ENCODE measurements around the gene ZNF804B. TPM values are rescaled to one million over a fixed set of nuclear protein-coding genes. Genes with fewer than 3 reads are reported as not detected.

The ZNF804B gene
- total RNA-seq, 1 donor from 2014 or later, result not detected

- no peak for TF ChIP-seq CTCF (IDR thresholded peaks at IDR 0.05; ENCODE audit: unreplicated experiment)
- H3K4me3 Mint-ChIP-seq (ENCODE audit: unreplicated experiment), result no peak overlapping the region
- no peak for DNase-seq (ENCODE audit: low spot score)
- H3K27ac Mint-ChIP-seq (ENCODE audit: unreplicated experiment), result no peak overlapping the region
- H3K36me3 Mint-ChIP-seq (ENCODE audit: low read depth, unreplicated experiment), result no peaks in the 10 kb centered on the region
- H3K27me3 Mint-ChIP-seq (ENCODE audit: unreplicated experiment), result no peaks in the 10 kb centered on the region
- no peaks in the 10 kb centered on the region for H3K4me1 Mint-ChIP-seq (ENCODE audit: unreplicated experiment)
- no peaks in the 10 kb centered on the region for H3K9me3 Mint-ChIP-seq (ENCODE audit: unreplicated experiment)
Observed at GRCh38 chr7:89085580-89085979, 326.1 kb downstream of the ZNF804B start.

DNA sequence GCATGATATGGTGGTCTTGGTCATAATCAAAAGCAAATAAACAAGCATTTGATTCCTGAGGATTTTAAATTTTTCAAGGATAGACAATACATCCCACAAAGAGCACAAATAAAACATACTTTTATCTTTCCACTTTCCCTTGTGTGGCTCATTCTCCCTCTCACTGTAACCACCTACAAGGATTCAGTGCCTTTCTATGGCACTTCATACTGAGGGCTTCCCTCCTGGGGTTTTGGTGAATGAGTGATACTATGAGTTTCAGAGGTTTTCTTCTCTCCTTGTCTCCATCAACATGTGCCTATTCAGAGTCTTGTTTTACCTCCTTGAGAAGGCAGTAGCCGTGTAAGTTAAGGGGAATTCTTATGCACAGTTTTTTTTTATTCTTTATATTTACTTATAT lies 332.1 kb downstream of the ZNF804B start:
- TF ChIP-seq CTCF (IDR thresholded peaks at IDR 0.05; ENCODE audit: unreplicated experiment), result no peak
- DNase-seq (ENCODE audit: low spot score), result no peak
- H3K27me3 Mint-ChIP-seq (ENCODE audit: unreplicated experiment), result no peaks in the 10 kb centered on the region
- no peaks in the 10 kb centered on the region for H3K36me3 Mint-ChIP-seq (ENCODE audit: low read depth, unreplicated experiment)
- no peak overlapping the region for H3K27ac Mint-ChIP-seq (ENCODE audit: unreplicated experiment)
- H3K9me3 Mint-ChIP-seq (ENCODE audit: unreplicated experiment), result no peaks in the 10 kb centered on the region
- H3K4me3 Mint-ChIP-seq (ENCODE audit: unreplicated experiment), result no peak overlapping the region
- no peaks in the 10 kb centered on the region for H3K4me1 Mint-ChIP-seq (ENCODE audit: unreplicated experiment)

- Mint-ChIP-seq H3K27ac (ENCODE audit: unreplicated experiment) (no peak overlapping the region), H3K4me1 (ENCODE audit: unreplicated experiment) (no peaks in the 10 kb centered on the region), H3K36me3 (ENCODE audit: low read depth, unreplicated experiment) (no peaks in the 10 kb centered on the region), H3K9me3 (ENCODE audit: unreplicated experiment) (no peaks in the 10 kb centered on the region), H3K27me3 (ENCODE audit: unreplicated experiment) (no peaks in the 10 kb centered on the region), H3K4me3 (ENCODE audit: unreplicated experiment) (no peak overlapping the region)
- no peak for TF ChIP-seq CTCF (IDR thresholded peaks at IDR 0.05; ENCODE audit: unreplicated experiment)
- DNase-seq (ENCODE audit: low spot score), result no peak
Observed at GRCh38 chr7:89094269-89094668, 334.8 kb downstream of the ZNF804B start.

DNA sequence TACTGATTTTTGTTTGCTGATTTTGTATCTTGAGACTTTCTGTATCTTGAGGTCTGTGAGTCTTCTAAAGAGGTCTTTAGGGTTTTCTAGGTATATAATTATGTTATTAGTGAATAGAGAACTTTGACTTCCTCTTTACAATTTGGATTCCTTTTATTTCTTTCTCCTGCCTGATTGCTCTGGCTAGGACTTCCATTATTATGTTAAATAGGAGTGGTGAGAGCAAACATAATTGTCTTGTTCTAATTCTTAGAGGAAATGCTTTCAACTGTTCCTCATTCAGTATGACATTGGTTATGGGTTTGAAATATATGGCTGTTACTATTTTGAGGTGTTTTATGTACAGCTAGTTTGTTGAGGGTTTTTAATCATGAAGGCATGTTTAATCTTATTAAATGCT lies 344.1 kb downstream of the ZNF804B start:
- H3K4me3 Mint-ChIP-seq (ENCODE audit: unreplicated experiment), result no peak overlapping the region
- TF ChIP-seq CTCF (IDR thresholded peaks at IDR 0.05; ENCODE audit: unreplicated experiment), result no peak
- H3K4me1 Mint-ChIP-seq (ENCODE audit: unreplicated experiment), result peaks cover 6% of the 10 kb centered on the region
- H3K27ac Mint-ChIP-seq (ENCODE audit: unreplicated experiment), result no peak overlapping the region
- H3K9me3 Mint-ChIP-seq (ENCODE audit: unreplicated experiment), result no peaks in the 10 kb centered on the region
- H3K27me3 Mint-ChIP-seq (ENCODE audit: unreplicated experiment), result no peaks in the 10 kb centered on the region
- DNase-seq (ENCODE audit: low spot score), result no peak
- no peaks in the 10 kb centered on the region for H3K36me3 Mint-ChIP-seq (ENCODE audit: low read depth, unreplicated experiment)

DNA sequence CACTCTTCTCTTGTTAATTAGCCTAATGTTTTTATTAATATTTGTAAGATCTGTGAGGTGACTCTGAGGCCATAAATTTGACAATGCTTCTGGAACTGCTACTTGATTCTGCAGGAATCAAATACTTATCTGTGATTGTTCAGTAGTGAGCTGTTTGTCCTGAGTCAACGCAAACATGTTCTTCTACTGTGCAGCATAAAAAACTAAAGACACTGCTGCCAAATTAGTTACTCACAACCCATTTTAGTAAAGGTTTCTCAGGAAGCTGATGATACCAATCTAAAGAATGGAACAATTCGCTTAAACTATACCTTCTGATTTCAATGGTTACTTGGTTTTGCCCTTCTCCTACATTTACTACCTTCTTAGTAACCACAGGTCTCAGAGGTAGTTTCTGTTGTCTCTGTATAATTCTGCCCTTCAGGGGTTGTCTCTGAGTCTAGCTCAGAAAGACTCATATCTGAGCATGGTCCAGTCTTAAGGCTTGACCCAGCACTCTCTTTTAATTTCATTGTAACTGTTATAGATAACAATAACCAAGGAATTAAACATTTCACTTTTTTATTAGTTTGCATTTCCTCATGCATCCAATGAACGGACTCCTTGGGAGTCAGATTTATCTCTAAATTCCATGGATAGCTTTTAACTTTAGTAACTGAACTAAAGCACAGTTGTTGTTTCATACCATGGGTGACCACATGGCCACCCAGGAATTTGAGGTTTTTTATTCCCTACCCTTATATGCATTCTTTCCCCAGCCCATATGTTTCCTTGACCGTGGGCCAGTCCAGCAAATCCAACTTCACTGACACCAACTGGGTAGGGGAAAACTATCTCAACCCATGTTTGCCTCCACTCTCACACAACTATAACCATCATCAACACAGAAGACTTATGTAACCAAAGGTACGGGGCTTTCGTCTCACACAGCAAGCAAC lies 345.5 kb downstream of the ZNF804B start:
- Mint-ChIP-seq H3K36me3 (ENCODE audit: low read depth, unreplicated experiment) (no peaks in the 10 kb centered on the region), H3K4me3 (ENCODE audit: unreplicated experiment) (no peak overlapping the region)

More for the DNA sequence above, 345.5 kb downstream of the ZNF804B start:
- TF ChIP-seq CTCF (IDR thresholded peaks at IDR 0.05; ENCODE audit: unreplicated experiment), result no peak
- Mint-ChIP-seq H3K27me3 (ENCODE audit: unreplicated experiment) (no peaks in the 10 kb centered on the region), H3K4me1 (ENCODE audit: unreplicated experiment) (peaks cover 6% of the 10 kb centered on the region), H3K27ac (ENCODE audit: unreplicated experiment) (no peak overlapping the region), H3K9me3 (ENCODE audit: unreplicated experiment) (no peaks in the 10 kb centered on the region)
- DNase-seq (ENCODE audit: low spot score), result no peak
